CD14-positive monocyte (primary cell): Measurements from ENCODE around the gene SERP2. TPM values are rescaled to one million over a fixed set of nuclear protein-coding genes. Genes with fewer than 3 reads are reported as not detected.

Experiments used
- DNase-seq, 3 donors: peaks; one replicate each; pipeline ENCODE4 v3.0.0-alpha.2; 2011 to 2022
- H2AFZ ChIP-seq: 2 replicates; pipeline ENCODE4 v1.6.0; 2012; ENCODE audit warnings: mild to moderate bottlenecking, low read depth, low read length, inconsistent platforms; ENCODE audit not compliant: insufficient read depth, poor library complexity, severe bottlenecking
- H3K27ac ChIP-seq, 2 donors: 1 replicate in 1 of 2; 2 replicates in 1 of 2; pipeline ENCODE4 v1.5.1; 2012 to 2013; ENCODE audit warnings: low read length in 2 of 2, control low read depth in 1 of 2, inconsistent platforms in 1 of 2, low read depth in 1 of 2, mild to moderate bottlenecking in 1 of 2
- H3K27me3 ChIP-seq, 2 donors: one replicate each; pipeline versions ENCODE4 v1.6.0 to v1.6.1; 2011 to 2013; ENCODE audit warnings: low read length in 2 of 2; ENCODE audit not compliant: control insufficient read depth in 2 of 2, insufficient read depth in 2 of 2
- H3K36me3 ChIP-seq, 2 donors: replicated peaks in 1 of 2; 1 replicate in 1 of 2; 2 replicates in 1 of 2; pipeline versions ENCODE4 v1.5.1 to v1.6.1; 2012 to 2013; ENCODE audit warnings: low read length in 2 of 2, control low read depth in 1 of 2, inconsistent platforms in 1 of 2, mild to moderate bottlenecking in 1 of 2; ENCODE audit not compliant: insufficient read depth in 2 of 2, control insufficient read depth in 1 of 2
- H3K4me1 ChIP-seq, 2 donors: 1 replicate in 1 of 2; 2 replicates in 1 of 2; pipeline versions ENCODE4 v1.5.1 to v1.6.1; 2012 to 2013; ENCODE audit warnings: low read length in 2 of 2, control low read depth in 1 of 2, inconsistent platforms in 1 of 2, mild to moderate bottlenecking in 1 of 2, moderate library complexity in 1 of 2; ENCODE audit not compliant: insufficient read depth in 2 of 2, control insufficient read depth in 1 of 2
- H3K4me2 ChIP-seq: replicated peaks from 2 replicates; pipeline ENCODE3; 2012; ENCODE audit warnings: low read length, moderate library complexity, mild to moderate bottlenecking; ENCODE audit not compliant: poor library complexity, severe bottlenecking; ENCODE audit errors: extremely low read depth
- H3K4me3 ChIP-seq, 3 experiments: fragments of 200-600 bp in 1 of 3; sonication (generic) in 1 of 3; replicated peaks in 1 of 3; 1 replicate in 2 of 3; 2 replicates in 1 of 3; pipeline ENCODE4 v1.5.1; 2011 to 2013; ENCODE audit warnings: low read length in 3 of 3, mild to moderate bottlenecking in 3 of 3, control low read depth in 2 of 3, low read depth in 2 of 3, inconsistent platforms in 1 of 3, moderate library complexity in 1 of 3
- H3K79me2 ChIP-seq: 2 replicates; pipeline ENCODE4 v1.6.0; 2012; ENCODE audit warnings: mild to moderate bottlenecking, control low read depth, inconsistent platforms, low read length, moderate library complexity; ENCODE audit not compliant: insufficient read depth
- H3K9ac ChIP-seq: 2 replicates; pipeline ENCODE4 v1.6.0; 2017; ENCODE audit warnings: low read length, mild to moderate bottlenecking; ENCODE audit not compliant: insufficient read depth, poor library complexity, severe bottlenecking
- H3K9me3 ChIP-seq, 2 donors: replicated peaks in 1 of 2; 1 replicate in 1 of 2; 2 replicates in 1 of 2; pipeline versions ENCODE4 v1.5.1 to v1.6.1; 2012 to 2013; ENCODE audit warnings: low read length in 2 of 2, control low read depth in 1 of 2; ENCODE audit not compliant: control insufficient read depth in 1 of 2, insufficient read depth in 1 of 2
- H4K20me1 ChIP-seq: 2 replicates; pipeline ENCODE4 v1.6.0; 2012; ENCODE audit warnings: mild to moderate bottlenecking, low read length, control low read depth, moderate library complexity; ENCODE audit not compliant: insufficient read depth
- H3K27ac Mint-ChIP-seq, 7 donors: one replicate each; pipeline ENCODE4 v1.8.0; 2020; ENCODE audit warnings: mild to moderate bottlenecking in 7 of 7, mixed read lengths in 7 of 7, moderate library complexity in 6 of 7, inconsistent platforms in 2 of 7
- H3K27me3 Mint-ChIP-seq, 3 donors: one replicate each; pipeline ENCODE4 v1.8.0; 2021 to 2022; ENCODE audit warnings: low read depth in 3 of 3, mild to moderate bottlenecking in 3 of 3, mixed read lengths in 3 of 3, moderate library complexity in 3 of 3, inconsistent platforms in 1 of 3
- H3K36me3 Mint-ChIP-seq, 2 donors: one replicate each; pipeline ENCODE4 v1.8.0; 2020; ENCODE audit warnings: mixed read lengths in 2 of 2, inconsistent platforms in 1 of 2, mild to moderate bottlenecking in 1 of 2
- H3K4me1 Mint-ChIP-seq: one replicate; pipeline ENCODE4 v1.8.0; 2020; ENCODE audit warnings: mild to moderate bottlenecking, mixed read lengths
- H3K4me3 Mint-ChIP-seq, 2 donors: one replicate each; pipeline ENCODE4 v1.8.0; 2020; ENCODE audit warnings: mild to moderate bottlenecking in 2 of 2, mixed read lengths in 2 of 2, moderate library complexity in 1 of 2
- H3K9me3 Mint-ChIP-seq, 7 donors: one replicate each; pipeline ENCODE4 v1.8.0; 2020 to 2022; ENCODE audit warnings: mixed read lengths in 7 of 7, mild to moderate bottlenecking in 6 of 7, moderate library complexity in 6 of 7, inconsistent platforms in 2 of 7
- WGBS: methylation state at CpG from one replicate; pipeline ENCODE4 v1.1.5; 2013; ENCODE audit warnings: missing lambda C conversion rate; ENCODE audit not compliant: insufficient coverage; 5-methylcytosine and 5-hydroxymethylcytosine counted together
- intact Hi-C, 2 donors: fragments of 100-400 bp; cut with micrococcal nuclease; formaldehyde crosslinking; loops; one replicate each; pipeline versions ENCODE4 v1.15.0 to v1.15.1; 2023
- polyA plus RNA-seq, 3 donors: library from polyadenylated mRNA; depleted of rRNA in 1 of 3; unstranded in 2 of 3; stranded (reverse) in 1 of 3; fragments of 300-500 nt in 2 of 3; fragments of >200 nt in 1 of 3; fragmentation: Illumina TruSeq in 2 of 3; gene quantifications; 1 replicate in 2 of 3; 2 replicates in 1 of 3; pipeline ENCODE4 v1.2.3, GENCODE V29; 2012 to 2021
- TF ChIP-seq, protein P1 (sequence below): fragments of 200-600 bp; IDR thresholded peaks from one replicate; pipeline ENCODE4 v1.8.0; 2022; ENCODE audit warnings: antibody characterized with exemption, mild to moderate bottlenecking

SERP2 gene
- polyA plus RNA-seq, 3 donors, result not detected

DNA sequence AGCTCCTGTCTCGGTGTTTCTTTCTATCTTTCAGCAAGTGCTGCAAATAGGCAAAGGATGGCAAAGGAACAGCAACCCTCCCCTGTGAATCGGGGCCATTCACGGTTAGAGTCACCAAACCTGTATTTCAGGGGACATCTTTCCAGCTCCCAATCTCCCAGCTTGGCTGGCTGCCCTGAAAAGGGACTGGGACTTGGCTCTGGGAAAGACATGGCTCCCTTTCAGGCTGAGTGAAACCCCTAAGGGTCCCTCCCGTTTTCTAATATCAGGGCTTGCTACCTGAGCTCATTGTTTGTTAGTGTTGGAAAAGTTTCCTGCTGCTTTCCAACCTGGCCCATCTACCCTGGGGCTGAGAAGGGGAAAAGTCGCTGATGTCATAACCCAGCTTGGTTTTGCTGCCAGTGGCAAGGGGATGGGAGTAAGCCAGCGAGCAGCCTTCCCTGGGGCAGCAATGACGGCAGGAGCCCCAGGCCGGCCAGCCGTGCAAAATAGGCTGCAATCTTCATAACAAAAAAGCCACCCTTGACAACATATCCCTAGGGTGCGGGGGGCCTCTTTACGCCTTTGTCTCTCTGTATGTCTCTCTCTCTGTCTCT, 29.9 kb downstream of the SERP2 start:
- H3K79me2 ChIP-seq, result no peaks in the 10 kb centered on the region
- DNase-seq, result no peak
- Mint-ChIP-seq H3K36me3 (no peaks in the 10 kb centered on the region), H3K27me3 (peaks cover 6 to 19% (median 13%) of the 10 kb centered on the region in 3 donors), H3K4me1 (peaks cover 6% of the 10 kb centered on the region), H3K4me3 (no peak overlapping the region), H3K9me3 (no peaks in the 10 kb centered on the region), H3K27ac (no peak overlapping the region)
- intact Hi-C loops, result no loop called here
- no peaks in the 10 kb centered on the region for H4K20me1 ChIP-seq
- no peaks in the 10 kb centered on the region for H3K4me1 ChIP-seq
- no peaks in the 10 kb centered on the region for H3K9me3 ChIP-seq
- no peak overlapping the region for H3K4me2 ChIP-seq
- H3K9ac ChIP-seq, result no peak overlapping the region
- TF ChIP-seq, protein P1, sequence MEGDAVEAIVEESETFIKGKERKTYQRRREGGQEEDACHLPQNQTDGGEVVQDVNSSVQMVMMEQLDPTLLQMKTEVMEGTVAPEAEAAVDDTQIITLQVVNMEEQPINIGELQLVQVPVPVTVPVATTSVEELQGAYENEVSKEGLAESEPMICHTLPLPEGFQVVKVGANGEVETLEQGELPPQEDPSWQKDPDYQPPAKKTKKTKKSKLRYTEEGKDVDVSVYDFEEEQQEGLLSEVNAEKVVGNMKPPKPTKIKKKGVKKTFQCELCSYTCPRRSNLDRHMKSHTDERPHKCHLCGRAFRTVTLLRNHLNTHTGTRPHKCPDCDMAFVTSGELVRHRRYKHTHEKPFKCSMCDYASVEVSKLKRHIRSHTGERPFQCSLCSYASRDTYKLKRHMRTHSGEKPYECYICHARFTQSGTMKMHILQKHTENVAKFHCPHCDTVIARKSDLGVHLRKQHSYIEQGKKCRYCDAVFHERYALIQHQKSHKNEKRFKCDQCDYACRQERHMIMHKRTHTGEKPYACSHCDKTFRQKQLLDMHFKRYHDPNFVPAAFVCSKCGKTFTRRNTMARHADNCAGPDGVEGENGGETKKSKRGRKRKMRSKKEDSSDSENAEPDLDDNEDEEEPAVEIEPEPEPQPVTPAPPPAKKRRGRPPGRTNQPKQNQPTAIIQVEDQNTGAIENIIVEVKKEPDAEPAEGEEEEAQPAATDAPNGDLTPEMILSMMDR, result no peak
- no peaks in the 10 kb centered on the region for H3K27me3 ChIP-seq
- no peak overlapping the region for H3K27ac ChIP-seq
- H3K36me3 ChIP-seq, result no peaks in the 10 kb centered on the region
- no peak overlapping the region for H3K4me3 ChIP-seq
- 97% methylated on average over 9 of the region's 11 CpGs for whole genome bisulfite sequencing
- H2AFZ ChIP-seq, result no peak overlapping the region

GRCh38 chr13:44404261-44405132, 30.9 kb downstream of the SERP2 start:
- Mint-ChIP-seq H3K9me3 (no peaks in the 10 kb centered on the region), H3K27ac (no peak overlapping the region), H3K27me3 (peaks cover 8 to 19% (median 13%) of the 10 kb centered on the region in 3 donors), H3K4me1 (peaks cover 6% of the 10 kb centered on the region), H3K36me3 (no peaks in the 10 kb centered on the region), H3K4me3 (no peak overlapping the region)
- TF ChIP-seq, protein P1, result no peak
- H2AFZ ChIP-seq, result no peak overlapping the region
- no peaks in the 10 kb centered on the region for H3K27me3 ChIP-seq
- no peaks in the 10 kb centered on the region for H3K36me3 ChIP-seq
- H3K9me3 ChIP-seq, result no peaks in the 10 kb centered on the region
- no peaks in the 10 kb centered on the region for H3K79me2 ChIP-seq
- H3K4me3 ChIP-seq, result no peak overlapping the region
- no peaks in the 10 kb centered on the region for H3K4me1 ChIP-seq
- no peak overlapping the region for H3K9ac ChIP-seq
- intact Hi-C loops, result no loop called here
- no peak overlapping the region for H3K4me2 ChIP-seq
- H3K27ac ChIP-seq, result no peak overlapping the region
- DNase-seq, result no peak
- H4K20me1 ChIP-seq, result no peaks in the 10 kb centered on the region
- 84% methylated on average over 10 of the region's 15 CpGs for WGBS
